ENCODE data around the gene ADAM22.

ADAM22 gene

DNA sequence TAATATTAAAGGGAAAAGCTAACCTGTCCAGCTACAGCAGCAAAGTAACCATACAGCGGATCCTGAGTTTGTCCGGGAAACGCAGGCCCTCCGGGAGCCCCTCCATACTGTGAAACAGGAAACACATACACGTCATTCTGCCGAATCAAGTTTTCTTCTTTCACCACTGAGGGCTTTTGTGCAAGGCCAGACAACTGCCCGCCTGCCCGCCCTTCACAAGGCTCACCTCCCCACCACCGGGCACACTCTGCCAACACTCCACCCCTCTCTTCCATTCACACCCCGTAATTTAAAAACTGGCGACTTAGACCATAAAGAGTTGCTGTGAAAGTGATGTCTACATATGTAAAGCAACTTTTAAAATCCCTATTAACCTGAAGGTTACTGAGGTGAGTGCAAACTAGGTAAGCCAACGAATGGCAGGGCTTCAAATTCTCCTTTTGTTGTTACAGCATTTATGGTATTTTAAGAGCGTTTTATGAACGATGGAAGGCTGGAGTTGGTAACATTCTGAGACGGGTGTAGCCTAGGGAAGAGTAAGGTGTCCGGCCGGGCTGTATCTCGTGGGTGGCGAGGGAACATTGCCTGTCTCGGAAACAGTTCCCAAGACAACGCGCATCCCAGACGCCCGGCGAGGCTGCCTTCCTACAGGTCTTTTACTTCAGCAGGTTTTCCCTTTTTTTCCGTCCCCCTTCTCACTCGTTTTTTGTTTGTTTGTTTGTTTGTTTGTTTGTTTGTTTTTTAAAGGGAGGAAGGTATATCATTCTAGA is 285.0 kb downstream of the ADAM22 start:
- peak; percentile 54 for DNase-seq (ENCODE audit: low spot score)

DNA sequence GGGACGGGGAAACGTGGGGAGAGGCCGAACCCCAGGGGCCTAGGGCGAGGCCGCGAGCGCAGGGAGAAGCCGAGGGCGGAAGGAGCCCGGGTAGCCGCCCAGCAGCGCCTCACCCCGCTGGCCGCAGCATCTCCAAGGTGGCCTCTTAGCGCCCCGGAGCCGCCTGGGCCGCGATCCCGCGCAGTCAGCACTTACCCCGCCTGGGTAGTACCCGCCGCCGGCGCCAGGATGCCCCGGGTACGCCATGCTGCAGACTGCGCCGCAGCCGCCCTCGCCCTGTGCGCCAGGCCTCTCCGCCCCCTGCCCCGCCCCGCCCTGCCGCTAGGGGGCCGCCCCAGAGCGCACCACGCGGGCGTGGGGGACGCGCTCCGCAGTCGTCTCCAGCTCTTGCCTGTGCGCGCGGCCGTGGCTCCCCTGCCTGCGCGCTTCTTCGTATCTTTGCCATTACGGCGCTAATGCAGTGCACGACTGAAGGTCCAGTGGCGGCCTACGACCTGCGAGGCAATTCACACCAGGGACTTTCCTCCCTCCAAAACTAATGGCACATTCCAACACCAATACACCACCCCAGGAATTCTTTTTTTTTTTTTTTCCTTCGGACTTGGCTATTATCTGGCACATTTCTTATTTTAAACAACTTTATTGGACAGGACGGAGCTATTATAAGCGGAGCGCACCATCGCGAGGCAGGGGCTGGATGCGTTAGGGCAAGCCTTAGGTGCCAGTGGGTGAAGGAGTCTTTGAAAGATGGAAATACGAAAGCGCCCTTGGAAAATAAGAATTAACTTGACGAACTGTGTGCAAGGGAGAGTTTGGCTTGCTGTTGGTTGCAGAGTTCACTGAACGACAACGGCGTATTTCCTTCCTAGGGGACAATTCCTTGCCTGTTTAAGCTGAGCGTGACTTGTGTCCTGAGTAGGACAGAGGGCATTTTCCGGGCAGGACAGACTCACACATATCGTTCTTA is 286.0 kb downstream of the ADAM22 start, which contains the start of gene SRI:
TSS of gene SRI (minus strand) at position 258 of the 967 bp plus-strand sequence. CDS start at position 246, 12 bp downstream.
- DNase-seq (ENCODE audit: low spot score): peak; percentile 90

DNA sequence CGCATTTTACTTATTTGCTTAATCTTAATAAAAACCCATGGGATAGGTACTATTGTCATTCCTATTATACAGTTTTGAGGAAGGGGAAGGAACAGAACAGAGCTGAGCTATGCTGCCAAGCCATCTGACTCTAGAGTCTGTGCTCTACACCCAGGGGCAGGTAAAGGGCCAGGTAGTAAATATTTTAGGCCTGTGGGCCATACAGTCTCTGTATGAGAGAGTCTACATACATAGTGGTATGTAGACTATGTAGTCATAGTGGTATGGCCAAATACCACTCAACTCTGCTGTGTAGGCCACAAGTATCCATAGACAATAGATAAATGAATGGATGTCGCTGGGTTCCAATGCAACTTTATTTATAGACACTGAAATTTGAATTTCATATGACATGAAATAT is 289.2 kb downstream of the ADAM22 start:
- no peak for DNase-seq (ENCODE audit: low spot score)

DNA sequence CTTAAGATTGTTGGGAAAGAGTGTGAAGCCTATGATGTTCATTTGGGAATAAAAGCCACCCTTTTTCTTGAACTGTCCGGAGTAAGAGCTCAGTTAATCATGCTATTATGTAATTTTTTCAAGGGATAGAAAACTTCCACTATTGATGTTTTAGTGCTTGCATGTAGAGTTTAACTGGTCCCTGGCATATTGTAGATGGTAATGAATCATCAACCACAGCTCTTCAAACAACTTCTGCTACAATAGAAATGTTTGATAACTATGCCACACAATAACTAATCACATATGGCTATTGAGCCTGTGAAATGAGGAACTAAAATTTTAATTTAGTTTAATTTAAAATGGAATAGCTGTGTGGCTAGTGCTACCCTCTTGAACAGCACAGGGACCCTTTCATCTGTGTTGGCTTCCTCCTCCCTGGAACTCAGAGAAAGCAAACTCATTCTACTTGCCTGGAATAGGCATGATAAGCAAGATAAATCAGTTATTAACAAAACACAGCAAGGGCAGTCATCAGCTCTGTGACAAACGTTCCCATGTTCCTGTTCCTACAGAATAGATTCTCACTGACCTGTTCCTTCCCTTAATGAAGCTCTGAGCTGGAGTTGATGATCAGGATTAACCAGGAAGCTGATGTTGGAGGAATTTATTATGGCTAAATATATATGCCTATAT is 290.7 kb downstream of the ADAM22 start:
- no peak for DNase-seq (ENCODE audit: low spot score)

DNA sequence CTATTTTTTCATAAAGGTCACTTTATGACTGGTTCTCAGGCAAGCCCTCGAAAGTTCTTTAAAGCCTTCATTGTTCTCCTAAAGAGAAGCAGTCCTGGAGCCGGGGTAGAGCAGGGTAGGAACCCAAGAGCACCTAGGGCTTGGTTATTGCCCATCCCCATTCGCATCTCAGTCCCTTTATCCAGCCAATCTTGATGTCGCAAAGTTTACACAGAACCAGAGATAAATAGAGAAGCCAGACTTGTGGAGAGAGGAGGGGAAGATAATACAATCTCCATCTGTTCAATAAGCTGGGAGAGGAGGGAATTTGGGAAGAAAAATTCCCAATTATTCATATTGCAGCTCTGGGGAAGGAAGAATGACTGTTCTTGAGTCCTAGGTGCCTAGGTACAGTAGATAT is 292.1 kb downstream of the ADAM22 start:
- DNase-seq (ENCODE audit: low spot score): no peak

DNA sequence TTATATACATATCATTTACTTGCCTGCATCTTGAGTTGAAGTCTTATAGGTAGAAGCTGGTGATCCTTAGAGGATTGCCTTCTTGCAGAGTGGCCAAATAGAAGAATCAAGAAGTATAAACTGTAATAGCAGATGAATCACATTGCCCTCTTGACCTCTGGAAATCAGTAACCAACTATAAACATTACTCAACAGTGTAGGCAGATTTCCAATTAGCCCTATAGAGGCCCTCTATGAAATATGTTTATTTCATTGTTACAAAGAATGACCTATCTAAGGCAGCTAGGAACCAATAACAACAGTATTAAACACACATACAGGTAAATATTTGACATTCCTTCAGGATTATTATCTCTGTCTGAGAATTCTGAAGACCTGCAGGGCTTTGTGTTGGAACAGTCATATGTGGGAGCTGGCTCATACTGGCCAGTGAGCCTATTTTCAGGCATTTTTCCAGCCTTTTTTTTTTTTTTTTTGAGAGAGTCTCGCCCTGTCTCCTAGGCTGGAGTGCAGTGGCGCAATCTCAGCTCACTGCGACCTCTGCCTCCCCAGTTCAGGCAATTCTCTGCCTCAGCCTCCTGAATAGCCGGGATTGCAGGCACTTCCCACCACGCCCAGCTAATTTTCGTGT is 292.9 kb downstream of the ADAM22 start:
- no peak for DNase-seq (ENCODE audit: low spot score)

DNA sequence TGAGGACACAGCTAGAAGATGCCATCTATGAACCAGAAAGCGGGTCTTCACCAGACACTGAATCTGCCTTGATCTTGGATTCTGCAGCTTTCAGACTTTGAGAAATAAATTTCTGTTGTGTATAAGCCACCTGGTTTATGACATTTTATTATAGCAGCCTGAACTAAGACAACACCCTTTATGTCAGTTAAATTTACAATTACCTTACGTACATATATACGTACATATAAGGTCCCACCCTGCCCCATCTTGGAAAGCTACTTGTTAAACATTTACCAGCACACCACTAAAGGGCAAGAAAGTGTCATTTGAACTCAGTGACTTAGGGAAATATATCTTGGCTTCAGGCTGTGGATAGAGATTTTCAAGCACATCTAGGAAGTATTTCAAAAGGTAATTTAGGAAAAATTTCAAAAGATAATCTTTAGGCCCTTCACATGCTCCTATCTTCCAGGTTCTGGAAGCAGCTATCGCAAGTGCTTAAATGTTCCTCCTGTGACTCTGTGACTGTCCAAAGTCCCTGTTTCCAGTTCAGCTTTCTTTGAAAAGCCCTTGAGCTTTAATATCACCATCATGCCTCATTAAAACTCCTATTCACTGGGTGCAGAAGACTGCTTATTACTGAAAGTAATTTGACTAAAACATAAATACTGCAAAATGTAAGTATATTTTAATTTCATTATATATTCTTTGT is 295.4 kb downstream of the ADAM22 start:
- DNase-seq (ENCODE audit: low spot score): no peak

DNA sequence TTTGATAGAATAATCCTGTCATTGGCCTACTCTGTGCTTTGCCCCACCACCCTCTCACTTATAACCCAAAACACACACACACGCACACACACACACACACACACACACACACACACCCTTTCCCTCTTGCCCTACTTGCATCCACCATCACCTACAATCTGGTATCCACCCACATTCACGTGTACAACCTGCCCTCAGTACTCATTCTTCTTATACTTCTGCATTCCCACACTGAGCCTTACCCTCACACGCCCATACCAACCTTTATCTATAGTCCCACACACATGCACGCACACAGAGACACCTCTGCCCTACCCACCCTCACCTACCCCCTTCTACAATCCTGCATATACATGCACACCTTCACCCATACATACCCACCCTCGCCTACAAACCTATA is 296.6 kb downstream of the ADAM22 start:
- DNase-seq (ENCODE audit: low spot score): no peak

DNA sequence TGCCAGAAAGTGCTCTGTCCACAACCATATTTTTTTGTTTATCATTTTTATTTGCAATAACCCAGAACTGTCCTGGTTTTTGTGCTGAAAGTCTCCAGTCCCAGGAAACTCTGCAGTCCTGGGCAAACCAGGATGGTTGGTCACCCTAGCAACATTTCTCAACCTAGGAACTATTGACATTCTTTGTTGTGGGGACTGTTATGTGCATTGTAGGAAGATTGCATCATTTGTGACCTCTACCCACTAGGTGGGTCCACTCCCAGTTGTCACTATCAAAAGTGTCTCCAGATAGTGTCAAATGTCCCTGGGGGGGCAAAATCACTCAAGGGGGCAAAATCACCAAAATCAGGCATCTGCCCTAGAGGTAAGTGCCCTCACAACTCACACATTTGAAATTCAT is 299.8 kb downstream of the ADAM22 start:
- DNase-seq (ENCODE audit: low spot score): no peak

DNA sequence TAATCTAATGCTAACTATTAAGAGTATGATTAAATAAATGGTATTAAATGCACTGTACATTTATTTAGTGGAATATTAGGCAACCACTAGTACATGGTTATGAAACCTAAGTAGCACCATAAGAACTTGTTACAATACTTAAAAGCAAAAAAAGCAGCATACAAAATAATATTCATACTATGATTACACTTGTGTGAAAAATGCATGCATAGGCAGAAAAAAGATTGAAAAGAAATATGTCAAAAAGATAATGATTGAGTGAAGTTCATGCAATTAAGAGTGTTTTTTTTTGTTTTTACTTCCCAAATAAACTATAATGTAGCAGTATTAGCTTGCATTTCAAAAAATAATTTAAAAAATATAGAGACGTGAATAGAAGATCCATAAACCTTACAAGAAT is 305.8 kb downstream of the ADAM22 start:
- DNase-seq (ENCODE audit: low spot score): no peak

DNA sequence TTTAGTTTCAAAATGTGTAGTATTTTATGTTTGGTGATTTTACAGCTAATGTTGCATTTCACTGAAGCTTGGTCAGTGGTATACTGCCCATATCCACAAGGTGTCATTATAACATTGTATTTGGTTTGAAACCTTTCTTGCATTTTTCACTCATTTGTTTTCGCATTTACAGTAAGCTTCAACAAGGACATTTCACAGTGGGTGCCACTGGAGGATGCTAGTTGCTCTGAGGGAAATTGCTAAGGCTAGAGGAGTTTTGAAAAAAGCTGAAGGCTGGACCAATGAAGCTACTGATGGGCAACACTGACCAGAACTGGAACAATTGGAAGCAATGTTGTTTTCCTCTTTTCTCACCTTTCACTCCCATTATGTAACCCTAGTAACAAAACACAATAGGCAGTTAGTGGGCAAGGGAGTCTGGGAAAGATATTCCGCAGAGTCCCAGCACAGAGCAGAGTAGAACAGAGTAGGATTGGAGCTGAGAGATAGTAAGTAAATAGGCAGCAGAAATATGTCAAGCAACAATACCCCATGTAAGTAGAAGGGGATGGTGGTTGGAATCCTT is 309.4 kb downstream of the ADAM22 start:
- peak; percentile 21 for DNase-seq (ENCODE audit: low spot score)

DNA sequence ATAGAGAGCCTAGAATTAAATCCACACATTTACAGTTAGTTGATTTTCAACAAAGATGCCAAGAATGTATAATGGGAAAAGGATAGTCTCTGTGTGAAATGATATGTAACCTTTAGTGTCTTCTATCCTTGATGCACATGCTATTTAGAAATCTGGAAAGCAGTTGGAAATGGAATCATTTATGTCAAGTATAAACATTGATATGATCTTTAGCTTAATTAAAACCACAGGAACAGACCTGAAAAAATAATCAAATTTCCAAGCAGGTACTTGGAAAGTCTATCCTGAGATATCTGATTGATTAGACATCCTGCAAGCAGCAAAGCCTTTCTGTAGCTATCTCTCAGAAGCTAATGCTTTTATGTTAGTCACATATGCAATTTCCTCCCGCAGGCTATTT is 310.2 kb downstream of the ADAM22 start:
- DNase-seq (ENCODE audit: low spot score): no peak

Data from hematopoietic multipotent progenitor cell treated with erythropoietin and hydrocortisone succinate and interleukin-3 and kit ligand, for 15 days (in vitro differentiated cells).